Measurements from ENCODE around the gene SDF4. TPM values are rescaled to one million over a fixed set of nuclear protein-coding genes. Genes with fewer than 3 reads are reported as not detected.
A peak's percentile ranks its signal among the peaks of the same experiment; 100 is the strongest.

The SDF4 gene
- total and polyA plus RNA-seq, 7 experiments from 2014 or later: 74.8 to 124 (median 107) TPM

- Mint-ChIP-seq H3K4me3 (no peak overlapping the region), H3K27ac (no peak overlapping the region), H3K4me1 (peaks cover 5 to 25% (median 9%) of the 10 kb centered on the region in 7 donors), H3K9me3 (no peaks in the 10 kb centered on the region), H3K27me3 (peaks cover 0 to 19% (median 4%) of the 10 kb centered on the region in 5 donors), H3K36me3 (no peaks in the 10 kb centered on the region)
- H3K27me3 ChIP-seq (ENCODE audit: control insufficient read depth in 2 of 2, insufficient read depth in 2 of 2, low read length in 2 of 2): no peaks in the 10 kb centered on the region
- H3K4me1 ChIP-seq (ENCODE audit: control insufficient read depth in 2 of 2, insufficient read depth in 2 of 2, low read length in 2 of 2): peaks cover 6 to 18% of the 10 kb centered on the region in 2 donors
- no peak overlapping the region for H3K27ac ChIP-seq (ENCODE audit: low read depth, low read length)
- no peaks in the 10 kb centered on the region for H3K36me3 ChIP-seq (ENCODE audit: control insufficient read depth in 2 of 3, insufficient read depth in 3 of 3, low read length in 3 of 3)
- H3K4me3 ChIP-seq (ENCODE audit: low read length): no peak overlapping the region
- no peaks in the 10 kb centered on the region for H3K9me3 ChIP-seq (ENCODE audit: control insufficient read depth in 2 of 3, low read length in 3 of 3)
- ATAC-seq: no peak
- ChIA-PET POLR2A (interaction anchor here (1.0 kb wide), 1 partner anchor 13 kb away, joined by 3 read pairs; no protein-coding TSS in a partner anchor), CTCF (no interaction called here)
- no peak for DNase-seq
- intact Hi-C loops (cut with micrococcal nuclease): loop anchor here in 1 of 2 donors (5.0 kb wide), 1 partner anchor 36 kb away; the partner anchor contains the start of gene TNFRSF18
Measured at GRCh38 chr1:1171161-1171545, 60.6 kb downstream of the SDF4 start.

DNA sequence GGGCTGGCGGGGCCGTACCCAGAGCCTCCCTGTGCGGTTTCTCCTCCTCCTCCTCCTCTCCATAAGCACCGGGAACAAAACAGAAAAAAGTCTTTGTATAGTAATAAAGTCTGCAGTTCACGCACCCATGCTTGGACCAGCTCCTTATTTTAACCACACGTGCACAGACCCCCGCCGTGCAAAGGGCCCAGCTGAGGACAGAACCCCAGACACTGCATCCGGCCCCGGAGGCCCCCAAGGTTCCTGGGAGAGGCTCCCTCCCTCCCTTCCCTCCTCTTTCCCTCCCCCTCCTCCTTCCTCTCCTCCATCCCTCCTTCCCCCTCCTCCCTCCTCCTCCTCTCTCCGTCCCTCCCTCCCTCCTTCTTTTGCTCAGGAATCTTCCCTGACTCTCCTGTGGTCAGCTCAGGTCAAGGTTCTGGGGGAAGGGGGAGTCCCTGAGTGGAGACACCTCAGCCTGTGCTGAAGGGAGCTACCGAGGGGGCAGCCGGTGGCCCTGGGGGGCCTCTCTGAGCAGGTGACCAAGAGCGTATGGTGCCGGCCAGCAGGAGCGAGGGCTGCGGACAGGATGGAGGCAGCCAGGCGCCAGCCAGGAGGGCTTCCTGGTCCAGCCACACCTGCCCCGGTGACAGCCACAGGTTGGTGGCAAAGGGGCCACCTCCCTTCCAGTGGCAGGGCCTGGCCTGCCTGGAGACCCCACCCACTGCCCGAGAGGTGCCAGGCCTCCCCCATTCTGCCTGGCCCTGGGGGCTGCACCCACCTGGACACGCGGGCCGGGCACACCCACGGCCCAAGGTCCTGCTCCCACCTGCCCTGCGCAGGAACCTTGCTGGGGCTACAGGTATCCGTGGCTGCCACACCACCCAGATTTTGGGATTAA lies 61.3 kb downstream of the SDF4 start:
- H3K9me3 Mint-ChIP-seq: no peaks in the 10 kb centered on the region
- intact Hi-C loops (cut with micrococcal nuclease): loop anchor here in 1 of 2 donors (5.0 kb wide), 1 partner anchor 37 kb away; the partner anchor contains the start of gene TNFRSF18

GRCh38 chr1:1169429-1170214 lies 62.2 kb downstream of the SDF4 start:
- POLR2A ChIA-PET: no interaction called here
- no peaks in the 10 kb centered on the region for H3K9me3 ChIP-seq (ENCODE audit: control insufficient read depth in 2 of 3, low read length in 3 of 3)
- Mint-ChIP-seq H3K27ac (peak overlapping the region in 1 of 9 donors; percentile 33), H3K36me3 (no peaks in the 10 kb centered on the region), H3K27me3 (peaks cover 0 to 11% (median 4%) of the 10 kb centered on the region in 5 donors), H3K9me3 (no peaks in the 10 kb centered on the region), H3K4me3 (peak overlapping the region in 2 of 10 donors; percentile 47 to 60), H3K4me1 (peaks cover 5 to 25% (median 9%) of the 10 kb centered on the region in 7 donors)
- peaks cover 6 to 18% of the 10 kb centered on the region in 2 donors for H3K4me1 ChIP-seq (ENCODE audit: control insufficient read depth in 2 of 2, insufficient read depth in 2 of 2, low read length in 2 of 2)
- no peak for ATAC-seq
- intact Hi-C loops (cut with micrococcal nuclease): loop anchor here in 1 of 2 donors (5.0 kb wide), 1 partner anchor 38 kb away; the partner anchor contains the start of gene TNFRSF18
- H3K4me3 ChIP-seq (ENCODE audit: low read length): no peak overlapping the region
- H3K36me3 ChIP-seq (ENCODE audit: control insufficient read depth in 2 of 3, insufficient read depth in 3 of 3, low read length in 3 of 3): no peaks in the 10 kb centered on the region
- DNase-seq: no peak
- no peaks in the 10 kb centered on the region for H3K27me3 ChIP-seq (ENCODE audit: control insufficient read depth in 2 of 2, insufficient read depth in 2 of 2, low read length in 2 of 2)
- CTCF ChIA-PET: no interaction called here
- H3K27ac ChIP-seq (ENCODE audit: low read depth, low read length): no peak overlapping the region

More for the DNA sequence above, 61.3 kb downstream of the SDF4 start:
- no peak overlapping the region for H3K4me3 ChIP-seq (ENCODE audit: low read length)
- CTCF ChIA-PET: no interaction called here
- Mint-ChIP-seq H3K27me3 (peaks cover 0 to 14% (median 4%) of the 10 kb centered on the region in 5 donors), H3K4me3 (peak overlapping the region in 3 of 10 donors; percentile 25 to 60 (median 47)), H3K4me1 (peaks cover 7 to 25% (median 9%) of the 10 kb centered on the region in 7 donors), H3K36me3 (no peaks in the 10 kb centered on the region), H3K27ac (peak overlapping the region in 1 of 9 donors; percentile 33)
- H3K27ac ChIP-seq (ENCODE audit: low read depth, low read length): no peak overlapping the region
- H3K9me3 ChIP-seq (ENCODE audit: control insufficient read depth in 2 of 3, low read length in 3 of 3): no peaks in the 10 kb centered on the region
- ATAC-seq (no peak), DNase-seq (no peak)
- no peaks in the 10 kb centered on the region for H3K27me3 ChIP-seq (ENCODE audit: control insufficient read depth in 2 of 2, insufficient read depth in 2 of 2, low read length in 2 of 2)
- H3K4me1 ChIP-seq (ENCODE audit: control insufficient read depth in 2 of 2, insufficient read depth in 2 of 2, low read length in 2 of 2): peaks cover 6 to 18% of the 10 kb centered on the region in 2 donors
- H3K36me3 ChIP-seq (ENCODE audit: control insufficient read depth in 2 of 3, insufficient read depth in 3 of 3, low read length in 3 of 3): no peaks in the 10 kb centered on the region
- POLR2A ChIA-PET: interaction anchor here (1.0 kb wide), 1 partner anchor 13 kb away, joined by 3 read pairs; no protein-coding TSS in a partner anchor

DNA sequence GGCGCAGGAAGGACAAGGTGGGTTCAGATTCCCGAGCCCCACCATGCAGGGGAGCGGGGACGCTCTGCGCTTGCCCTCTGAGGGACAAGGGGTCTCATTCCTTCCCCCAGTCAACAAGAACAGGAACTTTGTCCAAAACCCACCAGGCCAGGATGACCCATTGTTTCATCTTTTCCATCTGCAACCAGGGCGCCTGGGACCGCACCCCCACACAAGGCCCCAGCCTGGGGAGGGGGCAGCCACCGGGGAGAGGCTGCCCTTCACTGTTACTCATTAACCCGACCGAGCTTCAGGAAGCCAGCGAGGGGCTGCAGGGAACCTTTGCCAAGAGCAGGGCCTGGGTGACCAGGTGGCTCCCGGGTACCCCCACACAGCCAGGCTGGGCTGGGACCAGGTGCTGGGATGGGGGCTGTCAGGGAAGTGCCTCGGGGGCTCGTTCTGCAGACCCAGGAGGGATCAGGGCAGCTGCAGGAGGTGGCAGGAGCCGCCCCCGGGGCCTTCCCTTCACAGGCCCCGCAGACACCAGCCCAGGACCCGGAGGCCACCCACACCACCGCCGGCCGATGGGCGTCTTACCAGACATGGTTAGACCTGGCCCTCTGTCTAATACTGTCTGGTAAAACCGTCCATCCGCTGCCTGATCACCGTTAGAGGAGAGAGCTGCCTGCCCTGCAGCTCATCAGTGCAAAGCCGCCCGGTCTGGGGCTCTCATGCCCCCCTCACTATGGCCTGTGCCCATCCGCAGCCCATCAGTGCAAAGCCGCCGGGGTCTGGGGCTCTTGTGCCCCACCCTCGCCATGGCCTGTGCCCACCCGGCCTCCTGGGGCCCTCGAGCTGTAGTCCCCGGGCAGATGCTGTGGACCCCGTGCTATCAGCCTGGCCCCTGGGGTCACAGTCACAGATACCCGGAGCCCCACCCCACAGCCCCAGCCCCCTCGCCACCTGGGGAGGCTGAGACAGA lies 63.1 kb downstream of the SDF4 start:
- H3K36me3 Mint-ChIP-seq: no peaks in the 10 kb centered on the region
- H3K9me3 Mint-ChIP-seq: no peaks in the 10 kb centered on the region
- DNase-seq: no peak
- Histone ChIP-seq H3K36me3 (ENCODE audit: control insufficient read depth in 2 of 3, insufficient read depth in 3 of 3, low read length in 3 of 3) (no peaks in the 10 kb centered on the region), H3K27me3 (ENCODE audit: control insufficient read depth in 2 of 2, insufficient read depth in 2 of 2, low read length in 2 of 2) (no peaks in the 10 kb centered on the region), H3K4me3 (ENCODE audit: low read length) (no peak overlapping the region), H3K4me1 (ENCODE audit: control insufficient read depth in 2 of 2, insufficient read depth in 2 of 2, low read length in 2 of 2) (peaks cover 6 to 9% of the 10 kb centered on the region in 2 donors), H3K27ac (ENCODE audit: low read depth, low read length) (no peak overlapping the region), H3K9me3 (ENCODE audit: control insufficient read depth in 2 of 3, low read length in 3 of 3) (no peaks in the 10 kb centered on the region)
- POLR2A ChIA-PET: no interaction called here
- peak overlapping the region in 1 of 10 donors; percentile 28 for H3K4me3 Mint-ChIP-seq
- intact Hi-C loops (cut with micrococcal nuclease): no loop called here
- CTCF ChIA-PET: no interaction called here
- H3K4me1 Mint-ChIP-seq: peaks cover 5 to 20% (median 9%) of the 10 kb centered on the region in 7 donors
- peaks cover 0 to 11% (median 4%) of the 10 kb centered on the region in 5 donors for H3K27me3 Mint-ChIP-seq
- no peak overlapping the region for H3K27ac Mint-ChIP-seq
- ATAC-seq: no peak

GRCh38 chr1:1167841-1168450 lies 63.9 kb downstream of the SDF4 start:
- Histone ChIP-seq H3K4me3 (ENCODE audit: low read length) (no peak overlapping the region), H3K27ac (ENCODE audit: low read depth, low read length) (no peak overlapping the region), H3K36me3 (ENCODE audit: control insufficient read depth in 2 of 3, insufficient read depth in 3 of 3, low read length in 3 of 3) (no peaks in the 10 kb centered on the region), H3K27me3 (ENCODE audit: control insufficient read depth in 2 of 2, insufficient read depth in 2 of 2, low read length in 2 of 2) (no peaks in the 10 kb centered on the region), H3K4me1 (ENCODE audit: control insufficient read depth in 2 of 2, insufficient read depth in 2 of 2, low read length in 2 of 2) (peaks cover under 1 to 1% of the 10 kb centered on the region in 2 donors), H3K9me3 (ENCODE audit: control insufficient read depth in 2 of 3, low read length in 3 of 3) (no peaks in the 10 kb centered on the region)
- H3K27ac Mint-ChIP-seq: no peak overlapping the region
- intact Hi-C loops (cut with micrococcal nuclease): no loop called here
- ChIA-PET POLR2A (no interaction called here), CTCF (interaction anchor here (0.7 kb wide), 1 partner anchor 11 kb away, joined by 3 read pairs; no protein-coding TSS in a partner anchor)
- ATAC-seq (no peak), DNase-seq (no peak)
- peaks cover 5 to 15% (median 9%) of the 10 kb centered on the region in 7 donors for H3K4me1 Mint-ChIP-seq
- H3K9me3 Mint-ChIP-seq: no peaks in the 10 kb centered on the region
- H3K27me3 Mint-ChIP-seq: peaks cover 0 to 11% (median 4%) of the 10 kb centered on the region in 5 donors
- H3K36me3 Mint-ChIP-seq: no peaks in the 10 kb centered on the region
- H3K4me3 Mint-ChIP-seq: no peak overlapping the region
